ENCODE data around the gene NFATC2. TPM values are rescaled to one million over a fixed set of nuclear protein-coding genes. Genes with fewer than 3 reads are reported as not detected.
A peak's percentile ranks its signal among the peaks of the same experiment; 100 is the strongest.

Gene NFATC2
- 0.57 and 0.61 TPM in 2 replicates for total RNA-seq (2021)
- long read RNA-seq: 0 reads

DNA sequence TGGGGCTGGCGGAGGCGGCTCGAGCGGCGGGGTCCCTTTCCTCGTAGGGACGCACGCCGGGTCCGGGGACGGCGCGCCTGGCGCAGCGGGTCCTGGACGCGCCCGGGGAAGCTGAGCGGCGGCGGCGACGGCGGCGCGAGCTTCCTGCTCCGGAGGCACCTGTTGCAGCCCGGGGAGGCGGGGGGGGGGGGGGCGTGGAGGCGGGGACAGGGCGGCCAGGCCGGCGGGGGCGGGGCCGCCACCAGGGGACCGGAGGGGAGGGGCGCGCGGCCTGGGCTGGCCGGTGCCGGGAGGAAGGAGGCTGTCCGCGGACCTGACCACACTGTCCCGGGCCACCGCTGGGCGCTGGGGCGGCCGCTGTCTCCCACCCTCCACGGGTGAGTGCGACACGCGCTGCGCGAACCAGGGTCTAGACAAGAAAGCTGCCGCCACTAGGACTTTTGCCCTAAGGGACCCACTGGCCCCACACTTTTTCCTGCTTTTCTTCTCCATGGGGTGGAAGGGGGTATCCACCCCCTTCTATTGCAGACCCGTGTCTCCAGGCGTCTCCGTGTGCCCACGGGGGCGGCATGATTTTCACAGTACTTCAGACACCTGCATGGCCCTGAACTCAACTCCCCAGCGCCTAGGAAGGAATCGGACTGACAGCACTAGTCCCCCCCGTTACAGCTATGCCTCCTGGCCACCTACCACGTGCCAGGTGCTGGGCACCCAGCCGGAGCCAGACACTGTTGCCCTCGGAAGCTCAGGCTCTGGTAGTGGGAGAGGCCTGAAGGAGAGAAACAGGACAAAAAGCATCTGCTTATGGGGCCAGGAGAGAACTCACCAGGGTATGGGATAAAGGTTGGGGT is at the start of gene NFATC2:
Gene NFATC2 (minus strand): TSS at position 149 of the 851 bp plus-strand sequence. CDS start 220 bp downstream, outside the sequence.
- Histone ChIP-seq H4K8ac (replicated peaks; ENCODE audit: insufficient read length, low read depth, low read length) (no peak within 1 kb of the TSS), H3K27me3 (ENCODE audit: insufficient read depth, low read length) (peaks cover 23% of the 10 kb centered on the region), H4K91ac (ENCODE audit: insufficient read length, low read depth, low read length) (no peak within 1 kb of the TSS), H4K5ac (ENCODE audit: insufficient read length, low read depth, low read length) (no peak within 1 kb of the TSS), H2AFZ (ENCODE audit: low read length) (no peak within 1 kb of the TSS), H3K4me1 (ENCODE audit: insufficient read depth, low read length) (no peaks in the 10 kb centered on the region), H3K14ac (ENCODE audit: insufficient read depth, low read length) (no peak within 1 kb of the TSS), H2BK12ac (ENCODE audit: insufficient read length, low read depth, low read length) (no peak within 1 kb of the TSS), H3K23ac (ENCODE audit: insufficient read length, low read depth, low read length) (no peak within 1 kb of the TSS), H3K9me3 (ENCODE audit: control insufficient read depth, low read depth, low read length) (no peaks in the 10 kb centered on the region), H3K4me2 (ENCODE audit: insufficient read depth, insufficient read length, low read length) (peak within 1 kb of the TSS; percentile 42), H3K4ac (ENCODE audit: low read depth, low read length) (no peak within 1 kb of the TSS), H3T11ph (ENCODE audit: low read length) (no peak within 1 kb of the TSS), H2BK15ac (ENCODE audit: low read depth, low read length) (no peak within 1 kb of the TSS), H2BK5ac (ENCODE audit: insufficient read length, low read length) (no peak within 1 kb of the TSS), H4K20me1 (ENCODE audit: control insufficient read depth, insufficient read depth, insufficient read length) (no peaks in the 10 kb centered on the region), H3K79me2 (ENCODE audit: insufficient read depth, low read length) (no peaks in the 10 kb centered on the region), H3K23me2 (ENCODE audit: insufficient read length, low read depth, low read length, poor library complexity, severe bottlenecking) (peaks cover 3% of the 10 kb centered on the region), H2BK20ac (ENCODE audit: low read depth, low read length, poor library complexity, severe bottlenecking) (no peak within 1 kb of the TSS), H3K27ac (ENCODE audit: insufficient read length, low read depth, low read length) (no peak within 1 kb of the TSS), H2BK120ac (ENCODE audit: low read depth, low read length, poor library complexity, severe bottlenecking) (no peak within 1 kb of the TSS), H2AK5ac (ENCODE audit: insufficient read length, low read length) (no peak within 1 kb of the TSS), H3K79me1 (ENCODE audit: insufficient read depth, low read depth, low read length, poor library complexity, severe bottlenecking) (no peaks in the 10 kb centered on the region), H3K18ac (ENCODE audit: insufficient read length, low read depth, low read length) (no peak within 1 kb of the TSS), H3K56ac (ENCODE audit: insufficient read length, low read depth, low read length) (no peak within 1 kb of the TSS), H3K9ac (ENCODE audit: extremely low read depth, insufficient read length, low read length) (no peak within 1 kb of the TSS)
- peaks cover 11 to 16% of the 10 kb centered on the region in 2 experiments for H3K4me1 Mint-ChIP-seq
- no CpG with 5 or more reads among the region's 67 CpGs for WGBS (ENCODE audit: extremely low coverage, insufficient read length, low lambda C conversion rate)
- TF ChIP-seq CTCF (conservative IDR thresholded peaks at IDR 0.05): no peak
- peak within 1 kb of the TSS; percentile 53 to 73 for H3K4me3 Mint-ChIP-seq
- DNase-seq: peak; percentile 70
- no peaks in the 10 kb centered on the region for H3K36me3 Mint-ChIP-seq (ENCODE audit: insufficient read depth in 1 of 3, low read depth in 3 of 3)
- no peak within 1 kb of the TSS for H3K27ac Mint-ChIP-seq
- H3K9me3 Mint-ChIP-seq: no peaks in the 10 kb centered on the region
- H3K27me3 Mint-ChIP-seq (ENCODE audit: low read depth): peaks cover 71% of the 10 kb centered on the region
